Endothelial cell of umbilical vein (primary cell): ENCODE results near the gene IQCE. TPM values are rescaled to one million over a fixed set of nuclear protein-coding genes. Genes with fewer than 3 reads are reported as not detected.

ENCODE experiments used
- BruUV-seq: library from RNA; stranded (reverse); fragments of 400-500 nt; replicated peaks from 2 replicates; lab custom pipeline; 2021; lab: Mats Ljungman, UMichigan
- CTCF ChIA-PET: fragments of 300-600, 350-600 bp; sonication (Branson Sonifier 250); formaldehyde crosslinking; loops from one replicate; lab custom pipeline; 2021; ENCODE audit warnings: antibody characterized with exemption, inconsistent platforms; lab: Charles Lee
- POLR2A ChIA-PET: fragments of 300-600, 350-600 bp; sonication (Branson Sonifier 250); formaldehyde crosslinking; loops from one replicate; lab custom pipeline; 2021; ENCODE audit warnings: antibody characterized with exemption, inconsistent platforms; lab: Charles Lee
- DNase-seq: peaks from one replicate; pipeline ENCODE4 v3.0.0-alpha.2; 2011; ENCODE audit warnings: low read depth, low spot score
- FAIRE-seq: peaks from 2 replicates; lab custom pipeline; 2011; peaks lifted over from hg19 to GRCh38; lab: Jason Lieb, UNC
- H2AFZ ChIP-seq: 2 replicates; pipeline ENCODE4 v1.6.0; 2012; ENCODE audit warnings: low read depth, low read length, control low read depth, inconsistent platforms
- H3K27ac ChIP-seq: 2 replicates; pipeline ENCODE4 v1.5.1; 2011; ENCODE audit warnings: low read depth, mild to moderate bottlenecking, control low read depth, low read length, moderate library complexity; ENCODE audit not compliant: insufficient read depth
- H3K27me3 ChIP-seq, 2 experiments: 2 replicates each; pipeline versions ENCODE4 v1.6.0 to v1.6.1; 2011; ENCODE audit warnings: low read length in 2 of 2, mixed read lengths in 1 of 2; ENCODE audit not compliant: control insufficient read depth in 2 of 2, insufficient read depth in 2 of 2
- H3K36me3 ChIP-seq, 2 experiments: 2 replicates in 1 of 2; 3 replicates in 1 of 2; pipeline ENCODE4 v1.5.1; 2011; ENCODE audit warnings: low read length in 2 of 2, mild to moderate bottlenecking in 1 of 2, moderate library complexity in 1 of 2; ENCODE audit not compliant: control insufficient read depth in 2 of 2, insufficient read depth in 2 of 2; ENCODE audit errors: extremely low read depth in 1 of 2
- H3K4me1 ChIP-seq: 3 replicates; pipeline ENCODE4 v1.5.1; 2011; ENCODE audit warnings: mild to moderate bottlenecking, low read length; ENCODE audit not compliant: control insufficient read depth, insufficient read depth; ENCODE audit errors: extremely low read depth
- H3K4me2 ChIP-seq: 2 replicates; pipeline ENCODE4 v1.6.1; 2011; ENCODE audit warnings: low read length, control low read depth, mixed read lengths; ENCODE audit not compliant: insufficient read depth
- H3K4me3 ChIP-seq, 3 experiments: fragments of 200-600 bp in 1 of 3; sonication (generic), shearing (Covaris generic) in 1 of 3; replicated peaks in 1 of 3; 2 replicates each; pipeline ENCODE4 v1.5.1; 2011 to 2016; ENCODE audit warnings: control low read depth in 3 of 3, low read length in 3 of 3, mild to moderate bottlenecking in 2 of 3, inconsistent platforms in 1 of 3, low read depth in 1 of 3, moderate library complexity in 1 of 3; ENCODE audit not compliant: insufficient read depth in 1 of 3
- H3K79me2 ChIP-seq: 2 replicates; pipeline ENCODE4 v1.6.0; 2012; ENCODE audit warnings: low read length, inconsistent platforms; ENCODE audit not compliant: control insufficient read depth, insufficient read depth
- H3K9ac ChIP-seq: replicated peaks from 2 replicates; pipeline ENCODE3; 2011; ENCODE audit warnings: low read length, control low read depth; ENCODE audit not compliant: insufficient read depth; ENCODE audit errors: extremely low read depth
- H3K9me1 ChIP-seq: replicated peaks from 3 replicates; pipeline ENCODE4 v1.6.0; 2011; ENCODE audit warnings: mild to moderate bottlenecking, low read length; ENCODE audit not compliant: control insufficient read depth, insufficient read depth; ENCODE audit errors: extremely low read depth
- H3K9me3 ChIP-seq: replicated peaks from 2 replicates; pipeline ENCODE4 v1.5.1; 2012; ENCODE audit warnings: low read length, inconsistent platforms; ENCODE audit not compliant: control insufficient read depth, insufficient read depth
- H4K20me1 ChIP-seq: replicated peaks from 2 replicates; pipeline ENCODE3; 2011; ENCODE audit warnings: mild to moderate bottlenecking, low read length; ENCODE audit not compliant: control insufficient read depth, insufficient read depth; ENCODE audit errors: extremely low read depth
- EZH2 ChIP-seq: IDR thresholded peaks from 2 replicates; pipeline ENCODE4 v1.6.1; 2012; ENCODE audit warnings: borderline replicate concordance, low read depth, mild to moderate bottlenecking, moderate library complexity, low read length, inconsistent platforms; ENCODE audit not compliant: severe bottlenecking
- FOS ChIP-seq: IDR thresholded peaks from 2 replicates; pipeline ENCODE4 v1.6.1; 2011; ENCODE audit warnings: mild to moderate bottlenecking, low read length, moderate library complexity, borderline replicate concordance; ENCODE audit not compliant: insufficient read depth
- GATA2 ChIP-seq: IDR thresholded peaks from 2 replicates; pipeline ENCODE4 v1.7.0; 2011; ENCODE audit warnings: low read depth, mild to moderate bottlenecking, moderate library complexity, mixed read lengths, low read length; ENCODE audit not compliant: insufficient read length, insufficient read depth
- JUN ChIP-seq: IDR thresholded peaks from 2 replicates; pipeline ENCODE4 v1.6.1; 2011; ENCODE audit warnings: borderline replicate concordance, low read depth; ENCODE audit not compliant: insufficient read length, insufficient read depth
- MYC ChIP-seq: IDR thresholded peaks from one replicate; pipeline ENCODE4 v1.6.1; 2011; ENCODE audit warnings: mild to moderate bottlenecking, low read depth, low read length
- POLR2A ChIP-seq: IDR thresholded peaks from 2 replicates; pipeline ENCODE4 v1.6.1; 2012; ENCODE audit warnings: low read depth, mild to moderate bottlenecking, control low read depth, low read length
- POLR2AphosphoS5 ChIP-seq: IDR thresholded peaks from 2 replicates; pipeline ENCODE4 v1.6.1; 2012; ENCODE audit warnings: low read depth, mild to moderate bottlenecking, control low read depth, low read length, moderate library complexity; ENCODE audit not compliant: insufficient read depth
- dilution Hi-C: fragments of 300-500 bp; cut with MboI; formaldehyde crosslinking; loops from one replicate; pipeline ENCODE4 v1.15.0; 2019; ENCODE audit warnings: low sequenced_read_pairs; ENCODE audit not compliant: extremely low pct_ligation_motif_present
- intact Hi-C: fragments of 100-400 bp; cut with micrococcal nuclease; formaldehyde crosslinking; loops from one replicate; pipeline ENCODE4 v1.10.0; 2022
- polyA plus RNA-seq, 4 experiments: library from polyadenylated mRNA; depleted of rRNA in 3 of 4; stranded (reverse) in 3 of 4; unstranded in 1 of 4; fragments of >200 nt; gene quantifications; 2 replicates each; pipeline versions ENCODE4 v1.2.1 to v1.2.3, GENCODE V29; 2011 to 2012; ENCODE audit warnings: missing spikeins in 1 of 4
- total RNA-seq: library from RNA; stranded (reverse); gene quantifications from 2 replicates; pipeline ENCODE4 v1.2.3, GENCODE V29; 2021
- TF ChIP-seq, protein P1 (sequence below), 2 donors: IDR thresholded peaks; 1 replicate in 1 of 2; 2 replicates in 1 of 2; pipeline ENCODE4 v1.5.1; 2011; ENCODE audit warnings: low read length in 2 of 2, mild to moderate bottlenecking in 2 of 2, moderate library complexity in 2 of 2, control low read depth in 1 of 2, inconsistent platforms in 1 of 2, low read depth in 1 of 2; ENCODE audit not compliant: insufficient read depth in 1 of 2; ENCODE audit errors: extremely low read depth in 1 of 2
- TF ChIP-seq, protein P2 (sequence below): IDR thresholded peaks from 2 replicates; pipeline ENCODE4 v1.6.1; 2011; ENCODE audit not compliant: insufficient read depth, insufficient read length

Gene IQCE
- total and polyA plus RNA-seq, 2 donors (not counting 3 experiments of a cell fraction or from before 2014, with no cell fraction given): 4.9 to 14.5 TPM

GRCh38 chr7:2602406-2603043, 43.7 kb downstream of the IQCE start:
- dilution Hi-C loops: no loop called here
- Histone ChIP-seq H3K9me1 (no peaks in the 10 kb centered on the region), H3K4me2 (no peak overlapping the region), H4K20me1 (no peaks in the 10 kb centered on the region), H3K27ac (no peak overlapping the region), H3K4me1 (peaks cover 10% of the 10 kb centered on the region), H3K27me3 (no peaks in the 10 kb centered on the region), H3K4me3 (no peak overlapping the region), H3K9me3 (no peaks in the 10 kb centered on the region), H3K36me3 (peaks cover 0 to 7% of the 10 kb centered on the region in 2 experiments), H3K9ac (no peak overlapping the region), H2AFZ (no peak overlapping the region), H3K79me2 (no peaks in the 10 kb centered on the region)
- CTCF ChIA-PET: interaction anchor here (1.2 to 1.5 kb wide), 2 partner anchors 79 to 124 kb away, joined by 3 read pairs; no protein-coding TSS in a partner anchor
- POLR2A ChIA-PET: no interaction called here
- TF ChIP-seq MYC (no peak), GATA2 (no peak), FOS (no peak), POLR2A (no peak), POLR2AphosphoS5 (no peak), JUN (no peak), EZH2 (no peak)
- TF ChIP-seq, protein P1, sequence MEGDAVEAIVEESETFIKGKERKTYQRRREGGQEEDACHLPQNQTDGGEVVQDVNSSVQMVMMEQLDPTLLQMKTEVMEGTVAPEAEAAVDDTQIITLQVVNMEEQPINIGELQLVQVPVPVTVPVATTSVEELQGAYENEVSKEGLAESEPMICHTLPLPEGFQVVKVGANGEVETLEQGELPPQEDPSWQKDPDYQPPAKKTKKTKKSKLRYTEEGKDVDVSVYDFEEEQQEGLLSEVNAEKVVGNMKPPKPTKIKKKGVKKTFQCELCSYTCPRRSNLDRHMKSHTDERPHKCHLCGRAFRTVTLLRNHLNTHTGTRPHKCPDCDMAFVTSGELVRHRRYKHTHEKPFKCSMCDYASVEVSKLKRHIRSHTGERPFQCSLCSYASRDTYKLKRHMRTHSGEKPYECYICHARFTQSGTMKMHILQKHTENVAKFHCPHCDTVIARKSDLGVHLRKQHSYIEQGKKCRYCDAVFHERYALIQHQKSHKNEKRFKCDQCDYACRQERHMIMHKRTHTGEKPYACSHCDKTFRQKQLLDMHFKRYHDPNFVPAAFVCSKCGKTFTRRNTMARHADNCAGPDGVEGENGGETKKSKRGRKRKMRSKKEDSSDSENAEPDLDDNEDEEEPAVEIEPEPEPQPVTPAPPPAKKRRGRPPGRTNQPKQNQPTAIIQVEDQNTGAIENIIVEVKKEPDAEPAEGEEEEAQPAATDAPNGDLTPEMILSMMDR (IDR thresholded peaks at IDR 0.05; ENCODE audit: extremely low read depth in 1 of 2, insufficient read depth in 1 of 2, low read depth in 1 of 2, low read length in 2 of 2): no peak
- TF ChIP-seq, protein P2, sequence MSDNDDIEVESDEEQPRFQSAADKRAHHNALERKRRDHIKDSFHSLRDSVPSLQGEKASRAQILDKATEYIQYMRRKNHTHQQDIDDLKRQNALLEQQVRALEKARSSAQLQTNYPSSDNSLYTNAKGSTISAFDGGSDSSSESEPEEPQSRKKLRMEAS: no peak
- intact Hi-C loops: no loop called here
- DNase-seq (no peak), FAIRE-seq (no peak)
- BruUV-seq: no TSS peak
